COLO668 (cell line): Measurements from ENCODE around the gene ZNF674.
"Not testable (repeated sequence)": the region's sequence is repeated elsewhere in the genome, so short reads cannot be mapped to it uniquely, and the experiment has no call there.

Source experiments
- DNase-seq: peaks from one replicate; lab custom pipeline; 2025; ENCODE audit not compliant: unreplicated experiment; lab: John Stamatoyannopoulos, UW

Gene ZNF674

DNA sequence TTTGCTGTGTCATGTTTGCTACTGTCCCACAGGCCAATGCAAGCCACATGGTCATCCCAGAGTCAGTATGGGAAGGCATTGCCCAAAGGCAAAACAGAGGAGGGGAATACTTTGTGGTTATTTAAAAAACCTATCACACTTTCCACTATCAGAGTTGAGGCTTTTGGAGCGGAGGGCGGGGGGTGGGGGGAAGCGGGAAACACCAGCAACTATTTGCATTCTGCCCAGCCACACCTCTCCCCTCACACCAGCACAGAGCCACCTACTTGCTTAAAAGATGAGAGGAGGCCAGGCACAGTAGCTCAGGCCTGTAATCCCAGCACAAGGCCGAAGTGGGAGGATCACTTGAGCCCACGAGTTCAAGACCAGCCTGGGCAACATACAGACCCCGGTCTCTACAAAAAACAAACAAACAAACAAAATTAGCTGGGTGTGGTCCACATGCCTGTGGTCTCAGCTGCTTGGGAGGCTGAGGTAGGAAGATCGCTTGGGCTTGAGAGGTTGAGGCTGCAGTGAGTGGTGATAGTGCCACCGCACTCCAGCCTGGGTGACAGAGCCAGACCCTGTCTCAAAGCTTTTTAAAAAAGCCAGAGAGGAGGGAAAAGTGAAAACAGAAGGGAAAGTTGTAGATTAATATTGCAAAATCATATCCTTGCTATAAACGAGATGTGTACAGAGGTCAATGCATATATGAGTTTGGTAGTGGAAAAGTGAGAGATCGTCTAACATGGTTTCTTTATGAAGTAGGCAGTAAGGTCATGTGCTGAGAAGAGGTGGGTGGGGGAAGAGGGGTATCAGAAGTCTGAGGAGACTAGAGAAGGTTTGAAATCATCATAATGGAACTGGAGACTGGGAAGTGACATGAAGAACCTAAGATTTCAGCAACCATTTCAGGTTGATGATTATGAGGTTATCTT is 26.5 kb upstream of the ZNF674 start:
- DNase-seq = no peak

DNA sequence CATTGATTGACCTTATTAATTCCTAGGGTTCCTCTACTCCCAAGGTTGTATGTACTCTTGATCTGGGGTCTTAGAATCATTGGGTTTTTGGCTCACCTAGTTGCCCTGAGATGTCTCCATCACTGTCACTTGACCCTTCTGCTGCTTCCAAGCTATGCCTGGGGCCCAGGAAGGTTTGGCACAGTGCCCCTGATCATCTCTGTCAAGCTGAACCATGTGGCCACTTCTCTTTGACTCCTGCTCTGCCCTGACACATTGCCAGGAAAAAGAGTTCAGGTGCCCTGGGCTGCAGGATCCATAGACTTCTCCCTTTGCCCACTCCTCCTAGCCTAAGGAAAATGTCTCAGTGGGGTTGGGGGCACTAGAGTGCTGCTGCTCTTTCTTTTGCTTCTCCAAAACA is 24.4 kb upstream of the ZNF674 start:
- DNase-seq = no peak

DNA sequence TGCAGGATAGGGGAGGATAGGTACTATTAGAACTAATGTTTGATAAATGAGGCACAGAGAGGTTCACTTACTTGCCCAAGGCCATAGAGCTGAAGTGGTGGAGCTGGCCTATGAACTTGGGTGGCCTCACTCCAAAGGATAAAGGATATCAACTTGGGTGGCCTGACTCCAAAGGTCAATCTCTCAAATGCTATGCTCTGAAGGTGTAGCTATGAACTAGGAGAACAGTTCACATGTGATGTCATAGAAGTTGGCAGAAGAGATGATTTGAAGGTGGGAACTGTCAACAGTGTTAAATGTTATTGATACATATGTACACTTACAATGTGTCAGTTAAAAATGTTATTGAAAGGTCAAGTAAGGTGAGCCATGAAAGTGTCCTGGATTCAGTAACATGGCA is 22.2 kb upstream of the ZNF674 start:
- no peak for DNase-seq

DNA sequence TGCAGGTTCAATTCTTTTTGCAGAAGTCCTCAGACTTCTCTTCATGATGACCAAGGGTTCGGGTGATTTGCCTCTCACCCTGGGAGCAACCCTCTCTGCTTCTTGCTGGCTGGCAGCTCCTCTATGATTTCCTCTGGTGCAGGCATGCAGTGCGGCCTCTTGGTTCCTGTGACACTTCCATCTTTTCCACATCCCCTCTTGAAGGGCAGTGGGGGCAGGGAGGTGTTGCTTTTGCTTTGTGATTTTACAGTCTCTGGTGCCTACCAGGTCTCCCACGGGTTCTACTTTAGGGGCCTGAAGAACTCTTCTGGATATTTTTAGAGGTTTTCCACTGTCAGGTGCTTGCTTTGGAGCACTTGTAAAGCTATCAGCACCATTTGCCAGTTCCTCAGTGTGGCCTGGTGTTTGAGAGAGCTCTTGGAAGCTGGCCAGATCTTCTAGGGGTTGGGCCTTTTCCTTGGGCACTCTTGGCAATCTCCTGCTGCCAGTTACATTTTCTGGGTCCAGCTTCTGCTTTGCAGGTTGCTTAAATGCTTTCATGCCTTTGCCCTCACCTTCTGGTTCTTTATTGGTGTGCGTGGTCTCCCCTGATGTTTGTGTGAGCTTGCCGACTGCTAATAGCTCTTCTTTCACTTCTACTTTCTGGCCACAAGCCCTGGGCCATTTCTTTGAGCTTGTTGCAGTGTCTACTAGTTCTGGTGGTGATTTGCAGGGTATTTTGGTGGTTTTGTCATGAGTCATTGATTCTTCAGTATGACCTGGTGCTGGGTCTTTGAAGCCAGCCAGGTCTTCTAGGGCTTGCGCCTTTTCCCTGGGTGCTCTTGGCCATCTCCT is 16.8 kb upstream of the ZNF674 start:
- DNase-seq = no peak

DNA sequence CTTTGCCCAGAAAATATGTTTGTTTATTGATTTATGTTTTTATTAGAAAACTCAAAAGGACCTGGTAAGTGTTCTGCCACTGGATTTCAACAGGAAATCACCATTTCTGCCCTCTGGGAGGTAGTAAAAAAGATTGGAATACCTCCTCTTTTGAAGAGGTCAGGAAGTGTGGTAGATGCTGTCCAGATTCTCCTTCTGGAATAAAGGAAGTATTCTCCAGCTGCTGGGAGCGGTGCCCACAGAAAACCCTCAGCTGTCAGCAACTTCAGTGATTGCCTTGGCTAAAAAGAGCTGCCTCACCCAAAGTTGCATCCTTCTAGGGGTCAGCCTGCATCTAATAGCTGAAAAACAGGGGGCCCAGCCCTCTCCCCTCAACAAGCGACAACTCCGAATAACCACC is 13.8 kb upstream of the ZNF674 start:
- no peak for DNase-seq

DNA sequence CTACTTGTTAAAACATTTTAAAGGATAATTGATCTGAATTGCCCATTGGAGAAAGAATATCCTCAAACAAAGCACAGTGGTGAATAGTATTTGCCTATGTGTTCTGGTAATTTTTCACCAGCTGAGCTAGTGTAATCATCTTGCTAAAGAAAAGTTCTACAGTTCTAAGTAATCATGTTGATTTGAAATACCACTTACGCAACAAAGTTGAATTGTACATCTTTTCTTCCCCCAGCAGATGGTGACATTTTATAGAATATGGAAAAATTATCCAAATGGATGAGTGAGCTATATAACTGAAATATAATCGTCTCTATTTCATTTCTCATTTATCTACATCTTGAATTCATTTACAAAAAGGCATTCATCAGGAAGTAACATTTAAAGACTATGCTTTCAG is 9.7 kb upstream of the ZNF674 start:
- no peak for DNase-seq

DNA sequence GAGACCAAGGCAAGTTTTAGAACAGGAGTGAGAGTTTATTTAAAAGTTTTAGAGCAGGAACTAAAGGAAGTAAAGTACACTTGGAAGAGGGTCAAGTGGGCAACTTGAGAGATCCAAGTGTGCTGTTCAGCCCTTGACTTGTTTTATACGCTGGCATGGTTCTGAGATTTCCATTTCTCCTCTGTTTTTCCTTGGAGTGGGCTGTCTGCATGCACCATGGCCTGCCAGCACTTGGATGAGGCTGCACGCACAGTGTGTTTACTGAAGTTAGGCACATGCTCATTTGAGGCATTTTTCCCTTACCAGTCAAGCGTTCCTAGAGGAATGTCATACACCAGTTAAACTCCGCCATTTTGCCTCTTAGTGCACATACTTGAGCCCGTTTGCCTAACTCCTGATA is 8.7 kb upstream of the ZNF674 start:
- no peak for DNase-seq

DNA sequence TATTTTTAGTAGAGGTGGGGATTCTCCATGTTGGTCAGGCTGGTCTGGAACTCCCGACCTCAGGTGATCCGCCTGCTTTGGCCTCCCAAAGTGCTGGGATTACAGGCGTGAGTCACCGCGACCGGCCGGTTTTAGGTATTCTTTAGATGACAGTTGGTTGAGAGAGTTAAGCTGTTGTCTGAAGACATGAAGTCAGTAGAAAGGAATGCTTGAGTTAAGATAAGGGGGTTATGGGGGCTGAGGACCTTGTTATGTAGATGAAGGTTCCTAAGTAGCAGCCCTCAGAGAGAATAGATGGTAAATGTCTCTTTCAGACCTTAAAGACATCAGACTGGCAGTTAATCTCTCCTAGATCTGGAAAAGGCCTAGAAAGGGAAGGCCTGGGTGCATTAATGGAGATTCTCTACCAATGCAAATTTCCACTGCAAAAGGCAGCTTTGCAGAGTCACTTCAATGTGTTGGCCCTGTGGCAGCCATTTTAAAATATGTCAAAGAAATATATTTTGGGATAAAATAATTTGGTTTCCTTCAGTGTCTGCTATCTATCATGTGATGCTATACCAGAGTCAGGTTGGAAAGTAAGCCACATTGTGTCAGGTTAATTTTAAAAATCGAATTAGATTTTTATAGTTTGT is 6.4 kb upstream of the ZNF674 start:
- no peak for DNase-seq

DNA sequence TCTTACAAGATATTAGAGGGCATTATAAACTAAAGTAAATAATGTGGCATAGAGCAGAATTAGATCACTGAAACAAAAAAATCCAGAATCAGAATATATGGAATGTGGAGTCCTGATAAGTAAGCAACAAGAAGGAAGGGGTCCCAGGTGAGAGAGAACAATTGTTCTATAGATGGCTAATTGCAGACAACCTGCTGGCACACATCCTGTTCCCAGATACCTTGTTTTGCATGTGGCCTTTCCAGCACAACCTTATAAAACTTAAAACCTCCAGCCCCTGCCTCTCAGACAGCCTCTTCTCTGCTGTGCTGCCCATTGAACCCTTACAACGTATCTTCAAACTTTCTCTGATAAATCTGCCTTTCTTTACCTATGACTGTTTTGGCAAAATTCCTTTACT is 4.7 kb upstream of the ZNF674 start:
- no peak for DNase-seq

DNA sequence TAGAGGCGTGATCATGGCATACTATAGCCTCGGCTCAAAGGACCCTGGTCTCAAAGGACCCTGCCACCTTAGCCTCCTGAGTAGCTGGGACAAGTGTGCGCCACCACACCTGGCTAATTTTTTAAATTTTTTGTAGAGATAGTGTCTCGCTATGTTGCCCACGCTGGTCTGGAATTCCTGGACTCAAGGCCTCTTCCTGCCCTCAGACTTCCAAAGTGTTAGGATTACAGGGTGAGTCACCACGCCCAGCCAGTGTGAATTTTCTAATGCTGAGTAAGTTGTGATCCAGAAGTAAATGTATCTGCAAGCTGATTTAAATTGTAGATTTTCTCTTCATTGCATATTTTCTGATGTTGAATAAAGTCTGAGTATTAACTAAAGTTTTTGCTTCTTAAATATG is 2.6 kb upstream of the ZNF674 start:
- no peak for DNase-seq

DNA sequence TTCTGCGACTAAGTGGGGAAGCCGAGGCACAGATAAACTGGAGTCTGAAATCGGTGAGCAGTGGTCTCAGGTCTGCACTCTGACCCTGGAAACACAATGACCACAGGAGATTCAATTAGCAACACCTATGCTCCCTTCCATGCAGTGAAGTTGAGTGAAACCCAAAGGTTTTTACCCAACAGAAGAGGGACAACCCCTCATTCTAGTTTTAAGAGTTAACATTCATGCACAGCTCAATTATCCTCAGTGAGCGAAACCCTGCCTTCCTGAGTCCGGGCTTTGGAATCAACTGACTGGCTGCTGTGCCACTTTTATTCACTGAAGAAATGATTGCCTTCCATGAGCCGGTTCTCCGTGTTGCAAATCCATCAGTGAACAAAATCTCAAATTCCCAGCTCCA is 694 bp downstream of the ZNF674 start:
- DNase-seq = not testable (repeated sequence)

DNA sequence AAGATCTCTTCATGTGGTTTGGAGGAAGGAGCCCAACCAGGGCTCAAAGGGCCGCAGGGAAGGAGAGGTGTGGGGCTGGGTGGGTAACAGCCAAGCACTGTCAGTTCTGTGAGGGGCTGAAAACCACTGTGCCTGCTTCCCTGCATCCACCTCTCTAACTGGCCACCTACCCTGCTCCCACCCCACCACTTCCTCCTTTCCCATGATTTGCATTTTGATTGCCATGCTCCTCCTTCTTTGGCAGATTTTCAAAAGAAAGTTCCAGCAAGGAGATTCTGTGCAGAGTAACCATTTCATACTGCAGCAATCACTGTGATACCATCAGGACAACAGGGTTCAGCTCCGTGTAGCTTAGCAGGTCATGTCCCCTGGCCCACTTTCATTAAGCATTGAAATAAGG is 1.8 kb downstream of the ZNF674 start:
- no peak for DNase-seq

DNA sequence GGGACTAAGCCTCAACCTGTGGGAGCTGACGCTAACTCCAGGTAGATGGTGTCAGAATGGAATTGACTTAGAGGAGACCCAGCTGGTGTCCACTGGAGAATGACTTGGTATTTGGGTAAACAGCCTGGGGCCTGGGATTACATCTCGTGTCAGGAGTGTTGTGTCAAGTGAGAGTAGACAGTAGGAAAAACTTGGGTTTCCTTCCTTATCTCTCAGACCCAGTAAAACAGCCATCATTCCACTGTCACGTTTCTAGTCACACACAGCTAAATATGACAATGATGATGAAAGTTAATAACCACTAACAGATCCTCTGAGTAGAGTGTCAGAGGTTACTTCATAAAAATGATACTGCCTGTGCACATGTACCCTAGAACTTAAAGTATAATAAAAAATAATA is 13.8 kb downstream of the ZNF674 start:
- no peak for DNase-seq

DNA sequence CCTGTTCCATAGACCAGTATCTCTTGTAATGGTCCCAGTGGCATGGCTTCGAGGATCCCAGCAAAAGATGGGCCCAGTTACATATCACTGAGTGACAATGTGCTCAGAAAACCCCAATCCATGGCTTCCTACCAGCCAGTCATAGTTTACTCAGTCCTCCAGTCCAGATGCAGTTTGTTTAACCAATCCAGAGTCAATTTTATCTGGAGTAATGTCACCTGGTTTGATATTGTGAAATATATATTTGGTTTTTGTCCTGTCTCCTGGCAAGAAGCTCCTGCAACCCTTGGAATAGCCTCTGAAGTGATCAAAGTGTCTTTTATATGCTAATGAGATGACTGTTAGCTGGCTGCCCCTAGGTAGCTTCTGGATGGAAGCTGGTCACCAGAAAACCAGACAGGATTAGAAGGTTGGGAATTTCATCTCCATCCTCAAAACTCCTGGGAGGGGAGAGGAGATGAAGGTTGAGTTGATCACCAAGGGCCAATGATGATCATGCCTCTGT is 14.8 kb downstream of the ZNF674 start:
- DNase-seq = not testable (repeated sequence)

DNA sequence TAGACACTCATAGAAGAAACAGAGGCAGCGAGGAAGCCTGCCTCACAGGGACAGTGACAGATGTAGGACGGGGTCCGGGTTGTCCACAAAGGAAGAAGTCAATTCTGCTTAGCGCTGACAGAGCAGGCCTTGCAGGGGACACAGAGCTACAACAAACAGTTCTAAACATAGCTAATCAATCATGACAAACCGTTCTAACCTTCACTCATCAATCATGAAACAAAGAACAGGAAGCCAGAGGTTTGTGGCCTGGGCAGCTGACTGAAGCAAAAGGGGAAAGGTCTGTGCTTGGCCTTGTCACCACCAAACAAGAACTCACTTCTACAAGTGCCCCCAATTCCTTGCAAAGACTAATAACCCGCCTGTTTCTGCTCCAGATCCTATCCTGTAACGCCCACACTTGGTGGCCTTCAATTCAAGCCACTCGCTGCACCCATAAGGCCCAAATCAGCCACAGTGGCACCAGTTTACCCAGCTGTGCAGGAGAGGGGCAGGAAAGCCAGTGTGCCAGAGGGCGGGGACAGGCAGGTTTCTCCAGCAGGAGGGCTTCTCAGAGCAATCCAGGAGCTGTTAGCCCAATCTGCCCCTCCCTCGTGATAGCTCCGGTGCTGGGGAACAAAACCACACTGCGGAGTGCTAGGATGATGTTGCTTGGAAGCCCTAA is 15.3 kb downstream of the ZNF674 start:
- DNase-seq = not testable (repeated sequence)

DNA sequence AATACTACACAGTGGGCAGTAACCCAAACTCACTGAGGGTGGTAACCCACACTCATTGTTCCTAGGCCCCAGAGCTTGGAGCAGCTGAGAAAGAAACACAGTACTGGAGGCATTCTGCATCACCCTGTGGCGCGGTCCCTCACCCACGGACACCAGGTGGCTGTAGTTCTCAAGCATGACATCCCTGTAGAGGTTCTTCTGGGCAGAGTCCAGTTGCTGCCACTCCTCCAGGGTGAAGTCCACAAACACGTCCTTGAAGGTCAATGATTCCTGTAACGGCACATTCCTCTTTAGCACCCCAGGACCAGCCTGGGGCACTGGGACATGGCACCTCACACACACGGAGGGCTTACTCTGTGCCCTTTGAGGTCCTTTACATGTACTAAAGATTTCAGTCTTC is 16.6 kb downstream of the ZNF674 start:
- not testable (repeated sequence) for DNase-seq

DNA sequence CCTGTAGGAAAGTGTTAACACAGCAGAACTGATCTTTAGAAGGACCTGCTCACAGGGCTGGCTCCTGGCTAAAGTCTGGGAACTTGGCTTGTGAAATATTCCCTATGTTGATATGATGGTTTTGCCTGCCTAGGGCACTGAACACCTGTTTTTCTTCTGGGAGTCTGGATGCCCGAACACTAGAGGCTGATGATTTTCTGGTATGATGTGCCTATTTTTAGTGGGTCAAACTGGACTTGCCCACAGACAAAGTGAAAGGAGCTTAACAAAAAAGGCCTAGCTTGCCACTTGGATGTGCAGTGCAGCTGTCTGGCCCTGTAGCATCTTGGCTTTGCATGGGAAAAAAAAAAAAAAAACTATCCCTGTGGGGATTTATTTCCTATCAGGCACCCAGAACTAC is 39.1 kb downstream of the ZNF674 start:
- no peak for DNase-seq

DNA sequence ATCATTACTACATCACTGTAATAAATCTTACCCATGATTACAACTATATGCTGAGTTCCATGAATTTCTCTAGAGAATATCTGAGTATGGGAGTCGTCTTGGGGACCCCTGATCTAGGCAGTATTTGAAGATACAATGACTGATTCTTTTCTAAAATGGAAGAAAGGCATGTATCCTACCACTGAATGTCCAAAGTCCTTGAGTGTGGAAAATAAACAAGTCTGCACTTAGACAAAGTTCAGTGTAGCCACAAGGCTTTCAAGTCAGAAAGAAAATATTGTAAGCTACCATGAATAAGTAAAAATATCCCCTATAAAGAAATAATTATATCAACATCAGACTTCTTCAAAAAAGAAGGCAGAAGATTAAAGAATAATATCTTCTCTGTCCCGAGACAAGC is 42.4 kb downstream of the ZNF674 start:
- no peak for DNase-seq

DNA sequence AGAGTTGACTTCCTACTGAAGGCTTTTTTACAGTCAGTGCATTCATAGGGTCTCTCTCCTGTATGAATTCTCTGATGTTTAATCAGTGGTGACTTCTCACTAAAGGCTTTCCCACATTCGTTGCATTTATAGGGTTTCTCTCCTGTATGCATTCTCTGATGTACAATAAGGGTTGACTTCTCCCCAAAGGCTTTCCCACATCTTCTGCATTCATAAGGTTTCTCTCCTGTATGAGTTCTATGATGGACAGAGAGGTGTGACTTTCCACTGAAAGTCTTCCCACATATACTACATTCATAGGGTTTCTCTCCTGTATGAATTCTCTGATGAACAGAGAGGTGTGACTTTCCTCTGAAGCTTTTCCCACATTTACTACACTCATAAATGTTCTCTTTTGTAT is 45.2 kb downstream of the ZNF674 start:
- DNase-seq = no peak

DNA sequence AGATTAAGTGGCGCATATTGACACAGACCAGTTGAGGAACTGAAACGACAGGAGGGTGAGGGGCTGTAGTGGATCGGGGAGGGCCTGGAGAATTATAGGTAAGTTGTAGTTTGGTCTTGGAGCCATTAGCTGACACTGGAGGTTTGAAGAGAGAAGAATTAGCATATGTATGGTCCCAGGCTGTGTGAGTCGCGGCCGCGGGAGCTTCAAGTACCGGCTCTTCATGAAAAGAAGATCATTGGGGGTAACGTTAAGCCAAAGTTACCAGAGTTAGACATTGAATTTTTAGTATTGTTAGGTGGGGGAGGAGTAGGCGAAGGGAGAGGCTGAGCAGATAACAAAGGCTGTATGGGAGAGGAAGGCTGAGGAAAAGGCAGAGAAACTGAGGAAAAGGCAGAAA is 56.5 kb downstream of the ZNF674 start:
- DNase-seq = no peak

DNA sequence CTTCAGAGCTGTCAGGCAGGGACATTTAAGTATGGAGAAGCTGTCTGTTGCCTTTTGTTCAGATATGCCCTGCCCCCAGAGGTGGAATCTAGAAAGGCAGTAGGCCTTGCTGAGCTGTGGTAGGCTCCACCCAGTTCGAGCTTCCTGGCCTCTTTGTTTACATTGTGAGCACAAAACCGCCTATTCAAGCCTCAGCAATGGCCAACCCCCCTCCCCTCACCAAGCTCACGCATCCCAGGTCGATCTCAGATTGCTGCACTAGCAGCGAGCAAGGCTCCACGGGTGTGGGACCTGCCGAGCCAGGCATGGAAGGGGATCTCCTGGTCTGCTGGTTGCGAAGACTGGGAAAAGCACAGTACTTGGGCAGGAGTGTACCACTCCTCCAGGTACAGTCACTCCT is 59.3 kb downstream of the ZNF674 start:
- DNase-seq = no peak
